ENCODE data around the gene FAM98A. TPM values are rescaled to one million over a fixed set of nuclear protein-coding genes. Genes with fewer than 3 reads are reported as not detected.

FAM98A gene
- total RNA-seq, 1 experiment from 2014 or later, result 47.7 TPM

DNA sequence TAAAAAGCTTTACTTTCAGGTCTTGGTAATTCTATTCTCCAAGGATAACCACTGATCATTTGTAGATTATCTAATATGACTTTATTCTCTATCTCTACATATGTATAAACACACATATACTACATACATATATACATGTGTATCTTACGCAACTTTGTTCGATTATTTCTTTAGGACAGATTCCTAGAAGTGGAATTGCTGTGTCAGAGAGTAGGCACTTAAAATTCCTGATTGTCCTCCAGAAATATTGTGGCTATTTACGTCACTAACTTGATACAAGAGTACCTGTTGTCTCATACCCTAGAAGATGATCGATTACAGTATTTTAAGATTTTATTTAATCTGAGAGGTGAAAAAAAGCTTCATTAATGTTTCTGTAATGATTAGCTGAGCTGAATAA is 57.9 kb downstream of the FAM98A start:
- TF ChIP-seq, protein P1, sequence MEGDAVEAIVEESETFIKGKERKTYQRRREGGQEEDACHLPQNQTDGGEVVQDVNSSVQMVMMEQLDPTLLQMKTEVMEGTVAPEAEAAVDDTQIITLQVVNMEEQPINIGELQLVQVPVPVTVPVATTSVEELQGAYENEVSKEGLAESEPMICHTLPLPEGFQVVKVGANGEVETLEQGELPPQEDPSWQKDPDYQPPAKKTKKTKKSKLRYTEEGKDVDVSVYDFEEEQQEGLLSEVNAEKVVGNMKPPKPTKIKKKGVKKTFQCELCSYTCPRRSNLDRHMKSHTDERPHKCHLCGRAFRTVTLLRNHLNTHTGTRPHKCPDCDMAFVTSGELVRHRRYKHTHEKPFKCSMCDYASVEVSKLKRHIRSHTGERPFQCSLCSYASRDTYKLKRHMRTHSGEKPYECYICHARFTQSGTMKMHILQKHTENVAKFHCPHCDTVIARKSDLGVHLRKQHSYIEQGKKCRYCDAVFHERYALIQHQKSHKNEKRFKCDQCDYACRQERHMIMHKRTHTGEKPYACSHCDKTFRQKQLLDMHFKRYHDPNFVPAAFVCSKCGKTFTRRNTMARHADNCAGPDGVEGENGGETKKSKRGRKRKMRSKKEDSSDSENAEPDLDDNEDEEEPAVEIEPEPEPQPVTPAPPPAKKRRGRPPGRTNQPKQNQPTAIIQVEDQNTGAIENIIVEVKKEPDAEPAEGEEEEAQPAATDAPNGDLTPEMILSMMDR (IDR thresholded peaks at IDR 0.05; ENCODE audit: unreplicated experiment), result no peak
- Mint-ChIP-seq H3K4me1 (ENCODE audit: low read depth, unreplicated experiment) (no peaks in the 10 kb centered on the region), H3K9me3 (ENCODE audit: low read depth, unreplicated experiment) (no peaks in the 10 kb centered on the region), H3K27ac (ENCODE audit: unreplicated experiment) (no peak overlapping the region), H3K27me3 (ENCODE audit: unreplicated experiment) (no peaks in the 10 kb centered on the region), H3K4me3 (ENCODE audit: low read depth, unreplicated experiment) (no peak overlapping the region), H3K36me3 (ENCODE audit: insufficient read depth, unreplicated experiment) (no peaks in the 10 kb centered on the region)
- CTCF ChIA-PET, result no interaction called here
- BruUV-seq (replicated peaks), result no TSS peak
- intact Hi-C loops (cut with micrococcal nuclease; ENCODE audit: unreplicated experiment), result no loop called here
- no peak for DNase-seq

DNA sequence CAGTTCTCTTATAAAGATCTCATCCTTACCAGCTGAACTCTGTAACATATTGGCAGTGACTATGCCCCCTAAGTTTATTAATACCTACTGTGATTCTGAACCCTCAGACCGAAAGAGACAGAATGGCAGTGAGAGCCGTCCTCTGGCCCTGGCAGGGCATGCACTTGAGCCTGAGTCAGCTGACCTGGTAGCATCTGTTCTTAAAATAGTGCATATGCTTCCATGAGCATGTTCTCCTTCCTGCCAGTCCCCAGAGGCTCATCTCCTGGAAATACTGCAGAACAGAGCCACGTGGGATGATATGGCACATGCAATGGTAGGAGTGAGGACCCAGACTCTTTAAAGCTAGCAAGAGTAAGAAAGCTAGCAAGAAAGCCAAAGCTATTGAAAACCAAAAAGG is 63.7 kb downstream of the FAM98A start:
- H3K27me3 Mint-ChIP-seq (ENCODE audit: unreplicated experiment), result no peaks in the 10 kb centered on the region
- no peaks in the 10 kb centered on the region for H3K9me3 Mint-ChIP-seq (ENCODE audit: low read depth, unreplicated experiment)
- intact Hi-C loops (cut with micrococcal nuclease; ENCODE audit: unreplicated experiment), result no loop called here
- CTCF ChIA-PET, result no interaction called here
- H3K27ac Mint-ChIP-seq (ENCODE audit: unreplicated experiment), result no peak overlapping the region
- H3K36me3 Mint-ChIP-seq (ENCODE audit: insufficient read depth, unreplicated experiment), result no peaks in the 10 kb centered on the region
- no peak overlapping the region for H3K4me3 Mint-ChIP-seq (ENCODE audit: low read depth, unreplicated experiment)
- TF ChIP-seq, protein P1 (IDR thresholded peaks at IDR 0.05; ENCODE audit: unreplicated experiment), result no peak
- no TSS peak for BruUV-seq (replicated peaks)
- H3K4me1 Mint-ChIP-seq (ENCODE audit: low read depth, unreplicated experiment), result no peaks in the 10 kb centered on the region
- no peak for DNase-seq

Other genes starting within 250 kb of the FAM98A start
- 4.6 and 10.4 TPM in 2 replicates for gene RASGRP3, start 122.7 kb downstream of the FAM98A start, total RNA-seq (2022)